ENCODE data around the gene FADS6. TPM values are rescaled to one million over a fixed set of nuclear protein-coding genes. Genes with fewer than 3 reads are reported as not detected.

FADS6 gene, protein sequence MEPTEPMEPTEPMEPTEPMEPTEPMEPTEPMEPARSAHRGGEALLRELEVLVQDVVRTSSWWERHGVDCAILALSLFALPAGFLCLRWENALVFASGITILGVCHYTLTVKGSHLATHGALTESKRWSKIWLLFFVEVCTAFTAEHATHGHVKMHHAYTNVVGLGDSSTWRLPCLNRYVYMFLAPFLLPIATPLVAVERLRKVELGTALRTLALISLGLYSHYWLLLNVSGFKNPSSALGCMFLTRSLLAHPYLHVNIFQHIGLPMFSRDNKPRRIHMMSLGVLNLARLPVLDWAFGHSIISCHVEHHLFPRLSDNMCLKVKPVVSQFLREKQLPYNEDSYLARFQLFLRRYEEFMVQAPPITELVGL
- total RNA-seq (2014; rRNA removed; shearing (Covaris generic)) (0.73 and 1.6 TPM in 2 replicates), polyA plus RNA-seq (2016; fragmentation: Nextera tagmentation; extraction: Ambion mirVana) (0.35 and 0.42 TPM in 2 replicates)
- long read RNA-seq = 0 reads

GRCh38 chr17:74892974-74893911 is at the start of gene FADS6:
FADS6 (minus strand) TSS chr17:74893633; CDS start chr17:74893595, 38 bp downstream.
- Histone ChIP-seq H3K4me3 (peak within 1 kb of the TSS; percentile 76), H3K27me3 (ENCODE audit: insufficient read depth) (peaks cover 65% of the 10 kb centered on the region), H4K20me1 (replicated peaks; ENCODE audit: insufficient read depth) (no peaks in the 10 kb centered on the region), H3K4me2 (peak within 1 kb of the TSS; percentile 92), H2AFZ (peak within 1 kb of the TSS; percentile 94), H3K79me2 (replicated peaks; ENCODE audit: insufficient read depth) (no peaks in the 10 kb centered on the region), H3K27ac (ENCODE audit: low read depth) (no peak within 1 kb of the TSS), H3K9me2 (ENCODE audit: insufficient read depth) (no peaks in the 10 kb centered on the region), H3K36me3 (ENCODE audit: insufficient read depth) (no peaks in the 10 kb centered on the region), H3F3A (replicated peaks; ENCODE audit: low read depth) (no peaks in the 10 kb centered on the region), H3K4me1 (ENCODE audit: insufficient read depth) (0 out of 2 replicates have a peak, but pooled peaks cover 3% of the 10 kb centered on the region)
- H3K4me3 Mint-ChIP-seq = peak within 1 kb of the TSS; percentile 72
- no peak within 1 kb of the TSS for H3K27ac Mint-ChIP-seq
- peaks cover 50% of the 10 kb centered on the region for H3K27me3 Mint-ChIP-seq (ENCODE audit: insufficient read depth, low read depth, poor library complexity)
- ATAC-seq = peak; percentile 79
- no peaks in the 10 kb centered on the region for H3K9me3 Mint-ChIP-seq
- peaks cover 13% of the 10 kb centered on the region; the same call in 2 of the 3 replicates for H3K4me1 Mint-ChIP-seq
- peak; percentile 45 for DNase-seq (ENCODE audit: low spot score)
- H3K36me3 Mint-ChIP-seq (ENCODE audit: low read depth) = no peaks in the 10 kb centered on the region
- TF ChIP-seq REST (IDR thresholded peaks at IDR 0.05; ENCODE audit: unreplicated experiment) (no peak), NANOG (IDR thresholded peaks at IDR 0.05; ENCODE audit: borderline replicate concordance) (no peak), ZNF331 (CRISPR knock-in tag; IDR thresholded peaks at IDR 0.05; ENCODE audit: low read depth) (no peak), JUNB (IDR thresholded peaks at IDR 0.05; ENCODE audit: unreplicated experiment) (no peak), CREB1 (CRISPR knock-in tag; IDR thresholded peaks at IDR 0.05; ENCODE audit: low read depth) (no peak), ZNF114 (CRISPR knock-in tag; IDR thresholded peaks at IDR 0.05) (no peak), STAT1 (IDR thresholded peaks at IDR 0.05; ENCODE audit: unreplicated experiment) (no peak), EZH2 (IDR thresholded peaks at IDR 0.05; ENCODE audit: low read depth, unreplicated experiment) (no peak)
- TF ChIP-seq, protein P1, sequence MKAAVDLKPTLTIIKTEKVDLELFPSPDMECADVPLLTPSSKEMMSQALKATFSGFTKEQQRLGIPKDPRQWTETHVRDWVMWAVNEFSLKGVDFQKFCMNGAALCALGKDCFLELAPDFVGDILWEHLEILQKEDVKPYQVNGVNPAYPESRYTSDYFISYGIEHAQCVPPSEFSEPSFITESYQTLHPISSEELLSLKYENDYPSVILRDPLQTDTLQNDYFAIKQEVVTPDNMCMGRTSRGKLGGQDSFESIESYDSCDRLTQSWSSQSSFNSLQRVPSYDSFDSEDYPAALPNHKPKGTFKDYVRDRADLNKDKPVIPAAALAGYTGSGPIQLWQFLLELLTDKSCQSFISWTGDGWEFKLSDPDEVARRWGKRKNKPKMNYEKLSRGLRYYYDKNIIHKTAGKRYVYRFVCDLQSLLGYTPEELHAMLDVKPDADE (IDR thresholded peaks at IDR 0.05) = no peak
- TF ChIP-seq, protein P2, sequence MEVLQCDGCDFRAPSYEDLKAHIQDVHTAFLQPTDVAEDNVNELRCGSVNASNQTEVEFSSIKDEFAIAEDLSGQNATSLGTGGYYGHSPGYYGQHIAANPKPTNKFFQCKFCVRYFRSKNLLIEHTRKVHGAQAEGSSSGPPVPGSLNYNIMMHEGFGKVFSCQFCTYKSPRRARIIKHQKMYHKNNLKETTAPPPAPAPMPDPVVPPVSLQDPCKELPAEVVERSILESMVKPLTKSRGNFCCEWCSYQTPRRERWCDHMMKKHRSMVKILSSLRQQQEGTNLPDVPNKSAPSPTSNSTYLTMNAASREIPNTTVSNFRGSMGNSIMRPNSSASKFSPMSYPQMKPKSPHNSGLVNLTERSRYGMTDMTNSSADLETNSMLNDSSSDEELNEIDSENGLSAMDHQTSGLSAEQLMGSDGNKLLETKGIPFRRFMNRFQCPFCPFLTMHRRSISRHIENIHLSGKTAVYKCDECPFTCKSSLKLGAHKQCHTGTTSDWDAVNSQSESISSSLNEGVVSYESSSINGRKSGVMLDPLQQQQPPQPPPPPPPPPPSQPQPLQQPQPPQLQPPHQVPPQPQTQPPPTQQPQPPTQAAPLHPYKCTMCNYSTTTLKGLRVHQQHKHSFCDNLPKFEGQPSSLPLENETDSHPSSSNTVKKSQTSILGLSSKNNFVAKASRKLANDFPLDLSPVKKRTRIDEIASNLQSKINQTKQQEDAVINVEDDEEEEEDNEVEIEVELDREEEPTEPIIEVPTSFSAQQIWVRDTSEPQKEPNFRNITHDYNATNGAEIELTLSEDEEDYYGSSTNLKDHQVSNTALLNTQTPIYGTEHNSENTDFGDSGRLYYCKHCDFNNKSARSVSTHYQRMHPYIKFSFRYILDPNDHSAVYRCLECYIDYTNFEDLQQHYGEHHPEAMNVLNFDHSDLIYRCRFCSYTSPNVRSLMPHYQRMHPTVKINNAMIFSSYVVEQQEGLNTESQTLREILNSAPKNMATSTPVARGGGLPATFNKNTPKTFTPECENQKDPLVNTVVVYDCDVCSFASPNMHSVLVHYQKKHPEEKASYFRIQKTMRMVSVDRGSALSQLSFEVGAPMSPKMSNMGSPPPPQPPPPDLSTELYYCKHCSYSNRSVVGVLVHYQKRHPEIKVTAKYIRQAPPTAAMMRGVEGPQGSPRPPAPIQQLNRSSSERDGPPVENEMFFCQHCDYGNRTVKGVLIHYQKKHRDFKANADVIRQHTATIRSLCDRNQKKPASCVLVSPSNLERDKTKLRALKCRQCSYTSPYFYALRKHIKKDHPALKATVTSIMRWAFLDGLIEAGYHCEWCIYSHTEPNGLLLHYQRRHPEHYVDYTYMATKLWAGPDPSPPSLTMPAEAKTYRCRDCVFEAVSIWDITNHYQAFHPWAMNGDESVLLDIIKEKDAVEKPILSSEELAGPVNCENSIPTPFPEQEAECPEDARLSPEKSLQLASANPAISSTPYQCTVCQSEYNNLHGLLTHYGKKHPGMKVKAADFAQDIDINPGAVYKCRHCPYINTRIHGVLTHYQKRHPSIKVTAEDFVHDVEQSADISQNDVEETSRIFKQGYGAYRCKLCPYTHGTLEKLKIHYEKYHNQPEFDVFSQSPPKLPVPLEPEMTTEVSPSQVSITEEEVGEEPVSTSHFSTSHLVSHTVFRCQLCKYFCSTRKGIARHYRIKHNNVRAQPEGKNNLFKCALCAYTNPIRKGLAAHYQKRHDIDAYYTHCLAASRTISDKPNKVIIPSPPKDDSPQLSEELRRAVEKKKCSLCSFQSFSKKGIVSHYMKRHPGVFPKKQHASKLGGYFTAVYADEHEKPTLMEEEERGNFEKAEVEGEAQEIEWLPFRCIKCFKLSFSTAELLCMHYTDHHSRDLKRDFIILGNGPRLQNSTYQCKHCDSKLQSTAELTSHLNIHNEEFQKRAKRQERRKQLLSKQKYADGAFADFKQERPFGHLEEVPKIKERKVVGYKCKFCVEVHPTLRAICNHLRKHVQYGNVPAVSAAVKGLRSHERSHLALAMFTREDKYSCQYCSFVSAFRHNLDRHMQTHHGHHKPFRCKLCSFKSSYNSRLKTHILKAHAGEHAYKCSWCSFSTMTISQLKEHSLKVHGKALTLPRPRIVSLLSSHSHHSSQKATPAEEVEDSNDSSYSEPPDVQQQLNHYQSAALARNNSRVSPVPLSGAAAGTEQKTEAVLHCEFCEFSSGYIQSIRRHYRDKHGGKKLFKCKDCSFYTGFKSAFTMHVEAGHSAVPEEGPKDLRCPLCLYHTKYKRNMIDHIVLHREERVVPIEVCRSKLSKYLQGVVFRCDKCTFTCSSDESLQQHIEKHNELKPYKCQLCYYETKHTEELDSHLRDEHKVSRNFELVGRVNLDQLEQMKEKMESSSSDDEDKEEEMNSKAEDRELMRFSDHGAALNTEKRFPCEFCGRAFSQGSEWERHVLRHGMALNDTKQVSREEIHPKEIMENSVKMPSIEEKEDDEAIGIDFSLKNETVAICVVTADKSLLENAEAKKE (CRISPR knock-in tag; IDR thresholded peaks at IDR 0.05) = no peak
- TF ChIP-seq, protein P3, sequence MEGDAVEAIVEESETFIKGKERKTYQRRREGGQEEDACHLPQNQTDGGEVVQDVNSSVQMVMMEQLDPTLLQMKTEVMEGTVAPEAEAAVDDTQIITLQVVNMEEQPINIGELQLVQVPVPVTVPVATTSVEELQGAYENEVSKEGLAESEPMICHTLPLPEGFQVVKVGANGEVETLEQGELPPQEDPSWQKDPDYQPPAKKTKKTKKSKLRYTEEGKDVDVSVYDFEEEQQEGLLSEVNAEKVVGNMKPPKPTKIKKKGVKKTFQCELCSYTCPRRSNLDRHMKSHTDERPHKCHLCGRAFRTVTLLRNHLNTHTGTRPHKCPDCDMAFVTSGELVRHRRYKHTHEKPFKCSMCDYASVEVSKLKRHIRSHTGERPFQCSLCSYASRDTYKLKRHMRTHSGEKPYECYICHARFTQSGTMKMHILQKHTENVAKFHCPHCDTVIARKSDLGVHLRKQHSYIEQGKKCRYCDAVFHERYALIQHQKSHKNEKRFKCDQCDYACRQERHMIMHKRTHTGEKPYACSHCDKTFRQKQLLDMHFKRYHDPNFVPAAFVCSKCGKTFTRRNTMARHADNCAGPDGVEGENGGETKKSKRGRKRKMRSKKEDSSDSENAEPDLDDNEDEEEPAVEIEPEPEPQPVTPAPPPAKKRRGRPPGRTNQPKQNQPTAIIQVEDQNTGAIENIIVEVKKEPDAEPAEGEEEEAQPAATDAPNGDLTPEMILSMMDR (conservative IDR thresholded peaks at IDR 0.05; ENCODE audit: low read depth in 2 of 2) = no peak

Measured in GM23338 (cell line).